SU-DHL-6 (cell line): ENCODE measurements around the gene BTBD16.

Experiments used
- CTCF ChIP-seq: fragments of 200-600 bp; sonication (generic); IDR thresholded peaks from one replicate; pipeline ENCODE4 v1.5.1; 2017; ENCODE audit warnings: antibody characterized with exemption, mild to moderate bottlenecking, low read length, moderate library complexity; ENCODE audit not compliant: insufficient read depth, poor library complexity, severe bottlenecking
- EZH2phosphoT487 ChIP-seq: fragments of 200-600 bp; sonication (generic), shearing (Covaris generic); conservative IDR thresholded peaks from 2 replicates; pipeline ENCODE4 v1.6.1; 2018; ENCODE audit warnings: mild to moderate bottlenecking, antibody characterized with exemption, low read length, moderate library complexity, mixed read lengths

GRCh38 chr10:122323189-122323588, 52.1 kb downstream of the BTBD16 start:
- TF ChIP-seq CTCF (no peak), EZH2phosphoT487 (no peak)
